ENCODE results near the gene BMPR1A. TPM values are rescaled to one million over a fixed set of nuclear protein-coding genes. Genes with fewer than 3 reads are reported as not detected.
A peak's percentile ranks its signal among the peaks of the same experiment; 100 is the strongest.
"Not testable (repeated sequence)": the region's sequence is repeated elsewhere in the genome, so short reads cannot be mapped to it uniquely, and the experiment has no call there.

BMPR1A gene
- total RNA-seq, 1 donor from 2014 or later = 74.2 TPM

- no peak for TF ChIP-seq CTCF (IDR thresholded peaks at IDR 0.05)
- no peak for DNase-seq (ENCODE audit: low spot score)
- H3K27ac Mint-ChIP-seq (ENCODE audit: unreplicated experiment) = no peak overlapping the region
- no peaks in the 10 kb centered on the region for H3K27me3 Mint-ChIP-seq (ENCODE audit: low read depth)
- peaks cover 20% of the 10 kb centered on the region for H3K36me3 Mint-ChIP-seq (ENCODE audit: low read depth)
- no peak overlapping the region for H3K4me3 Mint-ChIP-seq (ENCODE audit: unreplicated experiment)
- H3K4me1 Mint-ChIP-seq (ENCODE audit: low read depth) = peaks cover 4% of the 10 kb centered on the region
- no peaks in the 10 kb centered on the region for H3K9me3 Mint-ChIP-seq (ENCODE audit: low read depth)
Observed at GRCh38 chr10:86922553-86922961, 166.1 kb downstream of the BMPR1A start.

- Mint-ChIP-seq H3K27me3 (ENCODE audit: low read depth) (no peaks in the 10 kb centered on the region), H3K27ac (ENCODE audit: unreplicated experiment) (no peak overlapping the region), H3K4me1 (ENCODE audit: low read depth) (peaks cover 2% of the 10 kb centered on the region), H3K4me3 (ENCODE audit: unreplicated experiment) (no peak overlapping the region), H3K36me3 (ENCODE audit: low read depth) (peaks cover 15% of the 10 kb centered on the region), H3K9me3 (ENCODE audit: low read depth) (no peaks in the 10 kb centered on the region)
- no peak for DNase-seq (ENCODE audit: low spot score)
- TF ChIP-seq CTCF (IDR thresholded peaks at IDR 0.05) = no peak
Observed at GRCh38 chr10:86929468-86930380, 173.3 kb downstream of the BMPR1A start.

GRCh38 chr10:86931872-86932271 lies 175.5 kb downstream of the BMPR1A start:
- DNase-seq (ENCODE audit: low spot score) = no peak
- H3K9me3 Mint-ChIP-seq (ENCODE audit: low read depth) = no peaks in the 10 kb centered on the region
- H3K36me3 Mint-ChIP-seq (ENCODE audit: low read depth) = peaks cover 15% of the 10 kb centered on the region
- H3K4me3 Mint-ChIP-seq (ENCODE audit: unreplicated experiment) = no peak overlapping the region
- no peaks in the 10 kb centered on the region for H3K27me3 Mint-ChIP-seq (ENCODE audit: low read depth)
- no peak for TF ChIP-seq CTCF (IDR thresholded peaks at IDR 0.05)
- peaks cover 13% of the 10 kb centered on the region for H3K4me1 Mint-ChIP-seq (ENCODE audit: low read depth)
- H3K27ac Mint-ChIP-seq (ENCODE audit: unreplicated experiment) = no peak overlapping the region

- H3K4me3 Mint-ChIP-seq (ENCODE audit: unreplicated experiment) = no peak overlapping the region
- H3K4me1 Mint-ChIP-seq (ENCODE audit: low read depth) = peaks cover 21% of the 10 kb centered on the region
- H3K9me3 Mint-ChIP-seq (ENCODE audit: low read depth) = no peaks in the 10 kb centered on the region
- peaks cover 15% of the 10 kb centered on the region for H3K36me3 Mint-ChIP-seq (ENCODE audit: low read depth)
- no peak overlapping the region for H3K27ac Mint-ChIP-seq (ENCODE audit: unreplicated experiment)
- TF ChIP-seq CTCF (IDR thresholded peaks at IDR 0.05) = no peak
- DNase-seq (ENCODE audit: low spot score) = no peak
- H3K27me3 Mint-ChIP-seq (ENCODE audit: low read depth) = no peaks in the 10 kb centered on the region
Observed at GRCh38 chr10:86932674-86933073, 176.3 kb downstream of the BMPR1A start.

GRCh38 chr10:86934162-86934711 lies 177.8 kb downstream of the BMPR1A start:
- peaks cover 13% of the 10 kb centered on the region for H3K36me3 Mint-ChIP-seq (ENCODE audit: low read depth)
- not testable (repeated sequence) for H3K27me3 Mint-ChIP-seq (ENCODE audit: low read depth); H3K27ac Mint-ChIP-seq (ENCODE audit: unreplicated experiment); H3K4me3 Mint-ChIP-seq (ENCODE audit: unreplicated experiment); H3K9me3 Mint-ChIP-seq (ENCODE audit: low read depth)
- peaks cover 22% of the 10 kb centered on the region for H3K4me1 Mint-ChIP-seq (ENCODE audit: low read depth)
- peak; percentile 48 for DNase-seq (ENCODE audit: low spot score)

Data from chondrocyte (in vitro differentiated cells).